A673 (cell line): ENCODE measurements around the gene SNRPA1.

Source experiments
- CTCF ChIP-seq: fragments of 300-800, 200-600 bp; sonication (generic); conservative IDR thresholded peaks from 2 replicates; pipeline ENCODE4 v1.5.1; 2017; ENCODE audit warnings: low read depth, mild to moderate bottlenecking, antibody characterized with exemption, low read length, moderate library complexity, mixed read lengths
- EZH2 ChIP-seq: fragments of 200-600 bp; sonication (generic); IDR thresholded peaks from 2 replicates; pipeline ENCODE4 v1.6.1; 2017; ENCODE audit warnings: borderline replicate concordance, low read depth, mild to moderate bottlenecking, mixed read lengths, antibody characterized with exemption, low read length; ENCODE audit not compliant: poor library complexity, severe bottlenecking

- TF ChIP-seq EZH2 (no peak), CTCF (no peak)
These were observed 52.7 kb downstream of the SNRPA1 start for GRCh38 chr15:101242160-101242998.
